Measurements from ENCODE around the gene USP25.

The USP25 gene

GRCh38 chr21:15755125-15755524, 25.3 kb downstream of the USP25 start:
- FAIRE-seq (no peak), DNase-seq (ENCODE audit: low spot score) (no peak)

- DNase-seq (ENCODE audit: low spot score) (no peak), FAIRE-seq (no peak)
Measured at GRCh38 chr21:15759469-15759868, 29.7 kb downstream of the USP25 start.

- DNase-seq (ENCODE audit: low spot score) (no peak), FAIRE-seq (no peak)
Measured at GRCh38 chr21:15761507-15762100, 31.8 kb downstream of the USP25 start.

- no peak for FAIRE-seq
Measured at GRCh38 chr21:15763359-15763758, 33.6 kb downstream of the USP25 start.

GRCh38 chr21:15764878-15765277, 35.1 kb downstream of the USP25 start:
- FAIRE-seq (no peak), DNase-seq (ENCODE audit: low spot score) (no peak)

More at GRCh38 chr21:15763359-15763758, 33.6 kb downstream of the USP25 start:
- DNase-seq (ENCODE audit: low spot score), result no peak

- FAIRE-seq (no peak), DNase-seq (ENCODE audit: low spot score) (no peak)
Measured at GRCh38 chr21:15766952-15767603, 37.3 kb downstream of the USP25 start.

- no peak for FAIRE-seq
- no peak for DNase-seq (ENCODE audit: low spot score)
Measured at GRCh38 chr21:15768045-15768601, 38.3 kb downstream of the USP25 start.

- no peak for FAIRE-seq
- no peak for DNase-seq (ENCODE audit: low spot score)
Measured at GRCh38 chr21:15768853-15769252, 39.1 kb downstream of the USP25 start.

GRCh38 chr21:15771311-15771710, 41.5 kb downstream of the USP25 start:
- DNase-seq (ENCODE audit: low spot score) (no peak), FAIRE-seq (no peak)

GRCh38 chr21:15772654-15773053, 42.9 kb downstream of the USP25 start:
- no peak for DNase-seq (ENCODE audit: low spot score)

GRCh38 chr21:15774590-15774989, 44.8 kb downstream of the USP25 start:
- FAIRE-seq, result no peak
- no peak for DNase-seq (ENCODE audit: low spot score)

More at GRCh38 chr21:15772654-15773053, 42.9 kb downstream of the USP25 start:
- no peak for FAIRE-seq

GRCh38 chr21:15775291-15775690, 45.5 kb downstream of the USP25 start:
- FAIRE-seq (no peak), DNase-seq (ENCODE audit: low spot score) (no peak)

- FAIRE-seq (no peak), DNase-seq (ENCODE audit: low spot score) (no peak)
Measured at GRCh38 chr21:15775981-15776380, 46.2 kb downstream of the USP25 start.

- DNase-seq (ENCODE audit: low spot score) (no peak), FAIRE-seq (no peak)
Measured at GRCh38 chr21:15776818-15777217, 47.0 kb downstream of the USP25 start.

- DNase-seq (ENCODE audit: low spot score) (no peak), FAIRE-seq (no peak)
Measured at GRCh38 chr21:15781986-15782385, 52.2 kb downstream of the USP25 start.

- DNase-seq (ENCODE audit: low spot score) (no peak), FAIRE-seq (no peak)
Measured at GRCh38 chr21:15788847-15789523, 59.2 kb downstream of the USP25 start.

GRCh38 chr21:15793109-15793508, 63.3 kb downstream of the USP25 start:
- DNase-seq (ENCODE audit: low spot score), result no peak

GRCh38 chr21:15793550-15794235, 63.9 kb downstream of the USP25 start:
- FAIRE-seq (no peak), DNase-seq (ENCODE audit: low spot score) (no peak)

More at GRCh38 chr21:15793109-15793508, 63.3 kb downstream of the USP25 start:
- FAIRE-seq, result no peak

GRCh38 chr21:15794277-15794912, 64.6 kb downstream of the USP25 start:
- DNase-seq (ENCODE audit: low spot score) (no peak), FAIRE-seq (no peak)

GRCh38 chr21:15795533-15795932, 65.8 kb downstream of the USP25 start:
- no peak for DNase-seq (ENCODE audit: low spot score)
- FAIRE-seq, result no peak
